SK-N-SH treated with all-trans-retinoic acid at 6 μM for 48 hours (cell line): ENCODE data around the gene KCNH1.

Source experiments
- ARNTL ChIP-seq: fragments of 450-650 bp; formaldehyde crosslinking; IDR thresholded peaks from 2 replicates; pipeline ENCODE4 v1.5.0; 2020; ENCODE audit warnings: low read depth, mild to moderate bottlenecking, moderate library complexity, borderline replicate concordance
- BACH2 ChIP-seq: fragments of 250-450 bp; sonication (Bioruptor Pico); IDR thresholded peaks from 2 replicates; pipeline ENCODE4 v1.9.0; 2021; ENCODE audit warnings: mild to moderate bottlenecking, borderline replicate concordance
- CSRNP3 ChIP-seq: fragments of 250-450 bp; sonication (Bioruptor Pico); IDR thresholded peaks from 2 replicates; pipeline ENCODE4 v1.5.1; 2021; ENCODE audit warnings: mild to moderate bottlenecking, moderate library complexity
- GLIS3 ChIP-seq: fragments of 250-450 bp; sonication (Bioruptor Pico); IDR thresholded peaks from 2 replicates; pipeline ENCODE4 v1.5.0; 2020; ENCODE audit warnings: mild to moderate bottlenecking, moderate library complexity
- PATZ1 ChIP-seq: fragments of 250-450 bp; sonication (Bioruptor Pico); IDR thresholded peaks from 2 replicates; pipeline ENCODE4 v1.8.0; 2020; ENCODE audit warnings: mild to moderate bottlenecking, moderate library complexity, borderline replicate concordance
- TCF4 ChIP-seq: fragments of 250-450 bp; sonication (Bioruptor Pico); IDR thresholded peaks from 2 replicates; pipeline ENCODE4 v1.8.0; 2021; ENCODE audit warnings: mild to moderate bottlenecking, moderate library complexity, borderline replicate concordance
- TOX ChIP-seq: fragments of 250-450 bp; sonication (Bioruptor Pico); IDR thresholded peaks from 2 replicates; pipeline ENCODE4 v1.8.0; 2021; ENCODE audit warnings: mild to moderate bottlenecking, moderate library complexity, borderline replicate concordance
- TSHZ2 ChIP-seq: fragments of 250-450 bp; sonication (Bioruptor Pico); IDR thresholded peaks from 2 replicates; pipeline ENCODE4 v1.5.0; 2020; ENCODE audit warnings: mild to moderate bottlenecking, moderate library complexity
- ZFP3 ChIP-seq: fragments of 250-450 bp; sonication (Bioruptor Pico); IDR thresholded peaks from 2 replicates; pipeline ENCODE4 v1.5.0; 2020; ENCODE audit warnings: mild to moderate bottlenecking, moderate library complexity
- ZFP30 ChIP-seq: fragments of 450-650 bp; formaldehyde crosslinking; IDR thresholded peaks from 2 replicates; pipeline ENCODE4 v1.5.0; 2022; ENCODE audit warnings: mild to moderate bottlenecking, moderate library complexity

GRCh38 chr1:210981490-210981889 is 152.5 kb downstream of the KCNH1 start:
- TF ChIP-seq TCF4 (CRISPR knock-in tag), result no peak
- TF ChIP-seq ZFP30 (CRISPR knock-in tag), result no peak
- no peak for TF ChIP-seq BACH2 (CRISPR knock-in tag)
- no peak for TF ChIP-seq CSRNP3 (CRISPR knock-in tag)
- TF ChIP-seq TSHZ2, result no peak
- TF ChIP-seq PATZ1 (CRISPR knock-in tag), result no peak
- no peak for TF ChIP-seq GLIS3
- TF ChIP-seq ARNTL (CRISPR knock-in tag), result no peak
- no peak for TF ChIP-seq ZFP3 (CRISPR knock-in tag)
- TF ChIP-seq TOX, result no peak
